Measurements from ENCODE around the gene FRMD4A.

The FRMD4A gene

GRCh38 chr10:13643016-13643415, 687.7 kb downstream of the FRMD4A start:
- in situ Hi-C loops (cut with MboI; ENCODE audit: low sequenced_read_pairs) = no loop called here

GRCh38 chr10:13642293-13642692, 688.4 kb downstream of the FRMD4A start:
- in situ Hi-C loops (cut with MboI; ENCODE audit: low sequenced_read_pairs) = no loop called here

DNA sequence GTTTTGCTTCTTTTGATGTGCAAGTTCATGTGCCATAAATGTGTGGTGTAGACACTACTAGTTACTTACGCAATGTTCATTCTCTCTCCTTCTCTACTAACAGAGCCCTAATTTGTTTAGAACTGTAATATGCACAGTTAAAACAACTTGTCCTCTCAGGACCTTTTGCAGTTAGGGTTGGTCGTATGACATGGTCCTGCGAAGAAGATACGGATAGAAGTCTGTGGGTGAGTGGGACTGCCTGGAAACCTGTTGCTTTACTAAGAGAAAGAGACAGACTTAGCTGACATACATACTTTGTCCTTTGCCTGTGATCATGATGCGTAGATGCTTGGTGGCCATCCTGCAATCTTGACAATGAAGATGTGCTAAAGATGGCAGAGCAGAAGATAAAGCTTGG, 692.8 kb downstream of the FRMD4A start:
- in situ Hi-C loops (cut with MboI; ENCODE audit: low sequenced_read_pairs) = no loop called here

GRCh38 chr10:13637303-13637856, 693.3 kb downstream of the FRMD4A start:
- in situ Hi-C loops (cut with MboI; ENCODE audit: low sequenced_read_pairs) = no loop called here

DNA sequence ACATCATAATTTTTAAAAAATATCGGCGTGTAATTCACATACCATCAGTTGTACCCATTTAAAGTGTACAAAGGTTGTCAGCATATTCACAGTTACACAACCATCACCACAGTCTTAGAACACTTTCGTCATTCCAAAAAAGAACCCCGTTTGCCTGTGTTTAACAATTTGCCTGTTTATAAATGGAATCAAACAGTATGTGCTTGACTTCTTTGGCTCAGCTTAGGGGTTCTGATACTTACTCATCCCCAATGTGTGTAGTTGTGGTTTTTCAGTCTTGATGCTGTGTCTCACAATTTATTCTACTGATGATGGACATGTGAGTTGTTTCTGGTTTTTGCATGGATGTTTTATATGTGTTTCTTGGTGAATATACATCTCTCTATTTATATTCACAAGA, 693.9 kb downstream of the FRMD4A start:
- in situ Hi-C loops (cut with MboI; ENCODE audit: low sequenced_read_pairs) = no loop called here

- in situ Hi-C loops (cut with MboI; ENCODE audit: low sequenced_read_pairs) = no loop called here
Measured at GRCh38 chr10:13634207-13634606, 696.5 kb downstream of the FRMD4A start.

DNA sequence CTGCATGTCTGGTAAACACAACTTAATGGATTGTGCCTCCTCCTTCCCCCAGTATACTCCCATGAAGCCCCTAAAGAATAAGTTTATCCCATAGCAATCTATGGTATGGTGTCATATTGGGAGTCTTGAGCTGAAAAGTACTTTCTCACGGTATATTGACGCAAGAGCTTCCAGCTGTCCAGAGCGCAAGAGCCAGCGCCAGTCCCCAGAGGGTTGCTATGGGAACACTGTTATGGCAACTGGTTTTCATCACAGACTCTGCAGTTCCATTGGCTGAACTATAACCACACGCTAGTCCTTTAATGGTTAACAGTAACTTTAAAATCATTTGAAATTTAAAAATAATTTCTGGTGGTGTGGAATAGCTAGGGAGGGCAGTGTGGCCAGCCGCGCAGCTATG, 697.0 kb downstream of the FRMD4A start:
- in situ Hi-C loops (cut with MboI; ENCODE audit: low sequenced_read_pairs) = no loop called here

DNA sequence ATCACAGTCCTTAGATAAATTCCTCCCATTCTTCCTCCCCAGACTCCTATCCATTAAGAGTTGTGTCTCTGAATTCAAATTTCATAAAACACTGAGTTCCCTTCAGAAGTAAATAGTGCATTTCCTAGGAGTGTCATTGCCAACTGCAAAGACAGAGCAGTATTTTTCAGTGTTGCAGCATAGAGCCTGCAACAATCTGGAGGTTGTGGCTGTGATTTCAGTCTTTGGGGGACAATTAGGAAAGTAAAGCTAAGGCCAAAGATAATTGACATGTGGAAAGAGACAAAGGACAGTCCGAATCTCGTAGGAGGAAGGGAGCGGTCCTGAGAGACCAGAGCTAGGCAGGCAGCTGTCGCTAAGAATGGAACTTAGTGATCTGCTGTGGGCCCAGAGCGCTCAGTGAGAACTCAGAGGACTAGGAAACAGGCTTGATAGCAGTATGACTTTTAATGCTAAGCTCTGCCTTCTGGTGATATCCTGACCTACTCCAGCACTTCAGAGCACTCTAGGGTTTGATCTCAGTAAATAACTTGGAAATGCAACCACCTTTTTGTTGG, 697.8 kb downstream of the FRMD4A start:
- in situ Hi-C loops (cut with MboI; ENCODE audit: low sequenced_read_pairs) = no loop called here

GRCh38 chr10:13632440-13632839, 698.3 kb downstream of the FRMD4A start:
- in situ Hi-C loops (cut with MboI; ENCODE audit: low sequenced_read_pairs) = no loop called here

GRCh38 chr10:13631594-13631993, 699.1 kb downstream of the FRMD4A start:
- in situ Hi-C loops (cut with MboI; ENCODE audit: low sequenced_read_pairs) = no loop called here

GRCh38 chr10:13630231-13630630, 700.5 kb downstream of the FRMD4A start:
- in situ Hi-C loops (cut with MboI; ENCODE audit: low sequenced_read_pairs) = no loop called here

GRCh38 chr10:13629116-13629515, 701.6 kb downstream of the FRMD4A start:
- in situ Hi-C loops (cut with MboI; ENCODE audit: low sequenced_read_pairs) = no loop called here

GRCh38 chr10:13628661-13629060, 702.1 kb downstream of the FRMD4A start:
- in situ Hi-C loops (cut with MboI; ENCODE audit: low sequenced_read_pairs) = no loop called here

DNA sequence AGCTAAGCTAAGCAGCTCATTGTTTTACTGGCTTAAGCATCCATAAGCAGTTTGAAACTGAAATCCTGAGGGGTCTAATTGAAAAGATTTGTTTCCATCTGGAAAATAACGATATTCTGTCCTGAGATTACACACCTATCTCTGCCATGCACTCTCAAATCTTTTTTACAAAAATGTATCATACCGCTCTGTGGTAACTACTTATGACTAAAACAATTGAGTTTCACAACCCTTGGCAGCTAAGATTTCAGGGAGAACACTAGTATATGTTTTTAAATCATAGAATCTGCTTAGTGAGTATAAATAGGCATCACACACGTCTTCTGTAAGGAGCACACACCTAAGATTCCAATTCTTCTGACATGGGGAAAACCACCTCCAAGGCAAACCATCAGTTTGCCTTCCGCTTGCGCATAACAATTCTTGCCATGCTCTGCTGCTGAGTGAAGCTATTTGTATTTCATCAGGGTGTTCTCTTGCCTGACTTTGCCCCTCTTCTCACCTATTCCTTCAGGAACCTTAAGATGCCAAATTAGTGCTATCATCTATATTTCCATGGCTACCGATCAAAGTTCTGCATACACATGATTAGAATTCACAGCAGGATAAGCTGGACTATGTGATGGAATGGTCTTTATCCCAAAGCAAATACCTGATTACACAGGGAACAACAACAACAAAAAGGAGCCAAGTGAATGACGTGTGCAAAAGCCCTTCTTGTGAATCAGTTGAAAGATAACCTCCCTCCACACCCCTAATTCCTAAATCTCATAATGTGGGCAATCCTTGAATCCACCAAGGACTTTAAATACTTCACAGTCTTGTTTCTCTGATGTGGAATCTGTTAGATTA, 703.0 kb downstream of the FRMD4A start:
- in situ Hi-C loops (cut with MboI; ENCODE audit: low sequenced_read_pairs) = no loop called here

- in situ Hi-C loops (cut with MboI; ENCODE audit: low sequenced_read_pairs) = no loop called here
Measured at GRCh38 chr10:13624630-13625029, 706.1 kb downstream of the FRMD4A start.

DNA sequence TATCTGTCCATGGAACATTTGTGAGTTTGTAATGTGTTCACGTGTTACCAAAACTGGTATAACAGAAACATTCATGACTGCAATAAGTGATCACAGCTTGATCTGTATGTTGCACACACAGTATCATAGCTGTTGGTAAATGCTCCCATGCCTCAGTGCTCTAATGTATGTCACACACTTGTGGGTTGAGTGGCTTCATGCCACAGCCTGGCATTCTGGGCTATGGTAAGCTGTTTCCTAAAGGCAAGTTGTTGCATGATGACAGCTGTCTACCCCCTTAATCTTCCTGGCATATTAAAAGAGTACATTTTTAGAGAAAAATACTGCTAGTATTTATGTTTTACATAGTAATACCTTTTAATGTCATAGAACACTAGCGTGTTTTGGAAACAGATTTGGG, 708.8 kb downstream of the FRMD4A start:
- in situ Hi-C loops (cut with MboI; ENCODE audit: low sequenced_read_pairs) = no loop called here

DNA sequence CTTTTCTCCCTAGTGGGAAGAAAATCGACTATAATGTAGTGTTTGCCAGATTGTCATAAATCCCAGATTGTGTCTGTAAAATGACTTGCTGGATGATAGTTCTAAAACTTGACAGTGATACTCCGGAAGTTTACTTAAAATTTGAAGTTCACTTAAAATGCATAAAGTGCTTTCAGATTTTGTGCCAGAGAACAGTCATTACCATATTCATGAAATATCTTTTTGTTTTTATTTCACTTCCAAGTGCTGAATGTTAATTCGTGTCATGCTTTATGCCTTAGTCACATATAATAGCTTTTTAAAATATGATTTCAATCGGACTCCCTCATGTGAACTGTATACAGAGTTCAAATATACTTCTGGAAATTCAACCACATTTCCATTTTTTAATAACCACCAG, 713.6 kb downstream of the FRMD4A start:
- in situ Hi-C loops (cut with MboI; ENCODE audit: low sequenced_read_pairs) = no loop called here

DNA sequence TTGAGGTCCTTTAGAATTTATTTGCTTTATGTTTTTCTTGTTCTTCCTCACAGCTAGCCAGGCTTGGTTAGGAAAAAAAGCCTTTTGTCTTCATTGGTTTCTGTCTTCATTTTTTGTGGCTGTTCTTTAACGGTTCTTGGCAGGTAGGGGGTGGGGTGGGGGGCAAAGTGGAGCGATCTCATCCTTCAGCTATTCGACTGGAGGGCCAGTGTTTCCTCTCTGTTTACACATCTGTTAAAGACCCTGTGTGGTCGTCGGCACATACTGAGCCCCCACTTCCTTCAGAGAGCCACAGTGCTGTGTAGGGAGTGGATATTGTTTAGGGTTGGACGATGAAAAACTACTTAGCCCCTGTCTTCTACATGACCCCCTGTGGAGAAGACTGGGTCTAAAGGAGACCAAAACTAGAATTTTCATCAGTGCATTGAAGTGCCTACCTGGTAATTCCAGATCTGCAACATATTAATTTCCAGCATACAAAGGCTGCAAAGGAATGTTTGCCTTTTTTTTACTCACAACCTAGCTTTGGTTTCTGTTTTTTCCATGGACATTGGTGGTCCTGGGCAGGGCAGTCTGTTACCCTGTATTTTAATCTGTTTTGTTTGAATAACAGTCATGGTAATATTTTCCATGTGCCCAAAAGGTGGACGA, 714.9 kb downstream of the FRMD4A start:
- in situ Hi-C loops (cut with MboI; ENCODE audit: low sequenced_read_pairs) = no loop called here

GRCh38 chr10:13614530-13615332, 716.0 kb downstream of the FRMD4A start:
- in situ Hi-C loops (cut with MboI; ENCODE audit: low sequenced_read_pairs) = no loop called here

GRCh38 chr10:13613519-13613918, 717.2 kb downstream of the FRMD4A start:
- in situ Hi-C loops (cut with MboI; ENCODE audit: low sequenced_read_pairs) = no loop called here

Data from hTERT RPE-1 (cell line).